PC-3 (cell line): ENCODE measurements around the gene CACNA1S.

ENCODE experiments used
- CTCF ChIP-seq: fragments of 300-600 bp; sonication (generic); conservative IDR thresholded peaks from 2 replicates; pipeline ENCODE4 v1.5.1; 2017; ENCODE audit warnings: antibody characterized with exemption, low read depth, mild to moderate bottlenecking, low read length
- EZH2 ChIP-seq: fragments of 300-600 bp; sonication (generic); IDR thresholded peaks from one replicate; pipeline ENCODE4 v1.6.1; 2017; ENCODE audit warnings: antibody characterized with exemption, mild to moderate bottlenecking, low read length; ENCODE audit not compliant: unreplicated experiment

- TF ChIP-seq CTCF (no peak), EZH2 (no peak)
These were observed 94.4 kb downstream of the CACNA1S start for GRCh38 chr1:201017828-201018163.
